ENCODE data around the gene EFCAB6.
"Not testable (repeated sequence)": the region's sequence is repeated elsewhere in the genome, so short reads cannot be mapped to it uniquely, and the experiment has no call there.

EFCAB6 gene

DNA sequence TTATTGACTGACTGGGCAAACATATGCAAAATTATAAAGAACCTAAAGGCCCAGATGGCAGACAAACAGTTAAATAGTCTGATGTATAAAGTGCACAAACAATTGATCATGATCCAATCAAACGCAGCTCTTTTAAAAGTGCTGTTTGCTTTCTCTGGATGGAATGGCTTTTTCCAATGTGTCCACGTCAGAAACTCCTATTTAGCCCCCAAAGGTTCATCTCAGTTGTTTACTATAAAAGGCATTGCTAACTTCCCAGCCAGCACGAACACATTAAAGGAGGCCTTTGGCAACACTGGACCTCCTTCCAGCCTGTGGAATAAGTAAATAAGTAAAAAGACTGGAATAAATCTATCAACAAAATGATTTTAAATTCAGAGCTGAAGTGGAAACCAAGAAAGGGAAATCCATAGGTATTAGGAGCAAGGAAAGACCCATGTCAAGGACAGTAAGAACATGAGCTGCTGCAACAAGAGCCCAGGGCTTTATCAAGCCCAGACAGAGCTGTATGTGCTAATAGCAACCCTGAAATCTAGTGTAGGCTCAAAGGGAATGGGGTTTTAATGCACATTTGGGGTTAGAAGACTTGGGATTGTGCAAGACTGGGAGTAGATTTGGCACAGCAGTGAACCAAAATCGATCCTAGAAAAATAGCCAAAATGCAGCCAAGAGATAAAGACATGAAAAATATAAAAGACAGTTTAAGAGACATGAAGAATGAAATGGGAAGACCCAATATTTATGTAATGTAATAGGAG is 105.4 kb downstream of the EFCAB6 start:
- no peak for DNase-seq (ENCODE audit: low read depth)

DNA sequence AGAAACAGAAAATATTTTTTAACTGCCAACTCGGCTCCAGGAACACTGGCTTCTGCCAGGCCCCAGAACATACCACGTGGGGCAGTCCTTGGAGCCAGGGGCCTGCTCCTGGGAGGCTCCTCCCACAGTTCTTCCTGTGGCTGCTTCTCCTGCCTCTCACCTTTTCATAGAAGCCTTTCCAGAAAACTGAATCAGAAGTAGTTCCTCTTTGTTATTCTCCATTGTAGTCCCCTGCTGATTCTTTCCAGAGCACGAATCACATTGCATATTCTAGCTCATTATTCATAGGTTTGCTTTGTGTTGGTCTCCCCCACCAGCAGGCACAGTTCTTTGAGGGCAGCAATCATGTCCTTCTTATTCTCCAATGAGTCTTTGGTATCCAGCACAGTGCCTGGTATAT is 106.0 kb downstream of the EFCAB6 start:
- DNase-seq (ENCODE audit: low read depth) = no peak

DNA sequence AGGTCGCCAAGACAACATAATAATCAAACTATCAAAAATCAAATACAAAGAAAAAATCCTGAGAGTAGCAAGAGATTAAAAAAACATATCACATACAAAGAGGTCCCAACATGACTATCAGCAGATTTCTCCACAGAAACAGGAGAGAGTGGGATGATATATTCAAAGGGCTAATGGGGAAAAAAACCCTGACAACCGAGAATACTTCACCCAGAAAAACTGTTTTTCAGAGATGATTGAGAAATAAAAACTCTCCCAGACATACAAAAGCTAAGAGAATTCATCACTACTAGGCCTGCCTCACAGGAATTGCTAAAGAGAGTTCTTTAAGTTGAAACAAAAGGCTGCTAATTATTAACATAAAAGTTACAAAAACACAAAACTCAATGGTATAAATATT is 108.1 kb downstream of the EFCAB6 start:
- DNase-seq (ENCODE audit: low read depth) = no peak

DNA sequence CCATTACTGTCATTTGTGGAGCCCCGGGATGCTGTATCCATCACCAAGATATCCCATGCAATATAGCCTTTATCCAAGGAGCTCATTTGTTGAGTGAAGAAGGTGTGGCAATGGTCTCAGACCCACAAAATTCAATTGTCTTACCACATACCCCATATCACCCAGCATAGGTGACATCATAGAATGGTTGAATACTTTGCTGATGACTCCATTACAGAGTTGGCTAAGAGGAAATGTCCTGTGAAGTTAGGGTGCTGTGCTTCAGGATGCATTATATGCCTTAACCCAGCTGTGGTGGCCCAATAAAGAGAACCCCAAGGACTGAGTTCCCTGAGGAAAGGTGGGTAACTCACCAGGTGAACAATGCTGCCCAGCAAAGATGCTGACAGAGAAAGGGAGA is 113.7 kb downstream of the EFCAB6 start:
- DNase-seq (ENCODE audit: low read depth) = no peak

DNA sequence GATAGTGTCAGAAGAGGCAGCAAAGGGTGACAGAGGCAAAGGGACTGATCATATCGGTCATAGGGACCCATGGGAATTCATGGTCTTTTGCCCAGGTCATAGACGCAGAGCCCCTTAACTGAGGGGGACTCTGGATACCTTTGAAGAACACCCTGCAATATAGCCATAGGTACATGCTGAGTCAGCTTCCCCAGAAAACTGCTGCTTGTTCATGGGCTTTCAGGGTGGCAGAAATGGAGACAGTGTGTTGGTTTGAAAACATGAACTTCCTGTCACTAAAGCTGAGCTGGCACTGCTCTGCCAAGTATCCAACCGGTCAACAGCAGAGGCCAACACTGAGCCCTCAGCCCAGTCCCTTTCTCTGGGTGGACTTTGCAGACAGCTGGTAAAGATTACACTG is 114.2 kb downstream of the EFCAB6 start:
- no peak for DNase-seq (ENCODE audit: low read depth)

DNA sequence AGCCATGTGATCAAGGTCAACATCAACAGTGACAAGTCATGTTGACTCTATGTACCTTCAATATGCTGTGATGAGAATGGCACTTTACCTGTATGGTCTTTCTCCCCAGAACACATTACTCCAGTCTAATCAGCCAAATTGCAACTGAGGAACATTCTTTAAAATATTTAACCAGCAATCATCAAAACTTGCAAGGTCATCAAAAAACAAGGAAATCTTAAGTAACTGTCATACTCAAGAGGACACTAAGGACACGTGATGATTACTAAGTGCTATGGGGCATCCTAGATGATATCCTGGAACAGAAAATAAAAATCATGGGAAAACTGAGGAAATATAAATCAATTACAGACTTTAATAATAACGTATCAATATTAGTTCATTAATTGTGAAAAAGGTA is 118.9 kb downstream of the EFCAB6 start:
- no peak for DNase-seq (ENCODE audit: low read depth)

DNA sequence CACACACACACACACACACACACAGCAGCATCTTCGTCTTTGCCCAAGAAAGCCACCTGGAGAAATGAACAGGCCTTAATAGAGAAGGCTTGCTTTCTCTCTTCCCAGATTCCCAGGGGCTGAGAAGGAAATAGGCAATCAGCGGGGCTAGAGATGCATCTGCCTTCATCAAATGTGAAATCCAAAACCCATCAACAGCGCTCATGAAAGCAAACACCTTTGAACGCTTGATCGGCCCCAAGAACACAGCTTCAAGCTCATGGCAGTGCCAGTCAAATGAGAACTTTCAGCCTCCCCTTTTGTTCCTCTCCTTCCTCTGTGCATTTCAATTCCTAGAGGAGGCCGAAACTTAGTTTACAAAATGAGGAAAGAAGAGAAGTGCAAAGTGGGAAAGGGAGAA is 122.7 kb downstream of the EFCAB6 start:
- no peak for DNase-seq (ENCODE audit: low read depth)

DNA sequence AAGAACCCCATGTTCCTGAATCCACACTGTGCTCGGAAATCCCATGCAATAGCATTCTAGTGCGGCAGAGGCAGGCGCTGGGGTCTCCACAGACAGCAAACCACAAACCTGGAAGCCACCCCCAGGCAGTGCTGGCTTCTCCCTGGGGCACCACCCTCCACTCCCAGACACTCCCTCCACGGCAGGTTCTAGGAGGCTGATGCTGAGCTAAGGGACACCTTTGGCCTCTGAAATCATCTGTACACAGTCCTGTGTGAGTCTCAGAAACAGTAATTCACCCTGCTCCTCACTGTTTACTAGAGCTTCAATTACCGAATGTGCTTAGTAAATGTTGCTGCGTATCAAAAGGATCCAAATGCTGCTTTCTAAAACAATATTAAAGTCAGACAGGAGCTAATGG is 129.3 kb downstream of the EFCAB6 start:
- DNase-seq (ENCODE audit: low read depth) = no peak

DNA sequence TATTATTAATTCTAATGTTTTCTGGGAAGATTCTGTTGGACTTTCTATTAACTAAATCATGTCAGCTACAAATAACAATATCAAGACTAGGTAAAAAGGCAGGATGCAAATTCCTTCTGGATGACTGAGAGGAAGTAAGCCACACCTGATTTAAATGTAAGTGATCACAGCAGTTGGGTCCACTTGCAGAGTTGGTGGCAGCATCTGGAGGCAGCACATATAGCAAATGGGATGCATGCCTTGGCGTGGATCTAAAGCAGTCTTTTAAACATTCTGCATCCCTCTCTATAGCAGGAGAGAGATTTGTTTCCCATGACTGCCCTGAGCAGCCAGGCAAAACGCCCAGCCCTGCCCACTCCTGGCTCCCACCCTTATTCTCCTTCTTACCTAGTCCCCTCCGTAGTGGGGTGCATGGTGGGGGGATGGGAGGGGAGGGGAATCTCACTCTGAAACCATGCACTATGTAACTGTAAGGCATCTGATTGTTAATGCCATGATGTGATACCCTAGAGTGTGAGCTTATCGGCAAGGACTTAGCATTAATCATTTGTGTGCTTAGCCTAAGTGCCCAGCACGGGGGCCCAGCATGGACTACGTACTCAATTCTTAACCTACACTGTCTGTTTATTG is 130.3 kb downstream of the EFCAB6 start:
- DNase-seq (ENCODE audit: low read depth) = no peak

DNA sequence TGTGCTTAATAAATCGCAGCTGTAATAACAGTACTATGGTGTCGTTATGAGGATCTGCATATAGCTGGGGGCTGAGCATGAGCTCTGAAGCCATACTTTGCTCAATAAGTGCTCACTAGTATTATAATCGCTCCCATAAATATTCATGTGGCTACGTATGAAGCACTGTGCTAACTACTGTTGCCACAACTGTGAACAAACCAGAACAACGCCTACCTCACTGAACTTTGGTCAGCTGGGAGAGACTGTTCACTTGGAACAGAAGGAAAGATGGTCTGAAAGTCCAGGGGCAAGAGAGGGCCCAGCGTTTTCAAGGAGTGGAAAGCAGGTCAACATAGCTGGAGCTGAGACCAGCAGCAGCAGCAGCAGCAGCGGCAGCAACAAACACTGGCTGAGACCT is 141.6 kb downstream of the EFCAB6 start:
- no peak for DNase-seq (ENCODE audit: low read depth)

DNA sequence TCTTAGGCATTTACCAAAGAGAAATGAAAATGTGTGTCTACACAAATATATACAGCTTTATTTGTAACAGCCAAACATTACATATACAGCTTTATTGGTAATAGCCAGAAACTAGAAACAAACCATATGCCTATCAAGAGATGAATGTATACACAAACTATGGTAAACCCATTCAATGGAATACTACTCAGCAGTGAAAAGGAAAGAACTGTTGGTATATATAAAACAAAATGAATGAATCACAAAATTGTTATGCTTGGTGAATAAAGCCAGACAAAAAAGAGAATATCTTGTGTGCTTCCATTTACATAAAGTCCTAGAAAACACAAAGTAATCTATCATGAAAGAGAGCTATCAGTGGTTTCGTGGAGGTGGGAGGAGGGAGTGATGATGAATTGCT is 142.9 kb downstream of the EFCAB6 start:
- DNase-seq (ENCODE audit: low read depth) = no peak

DNA sequence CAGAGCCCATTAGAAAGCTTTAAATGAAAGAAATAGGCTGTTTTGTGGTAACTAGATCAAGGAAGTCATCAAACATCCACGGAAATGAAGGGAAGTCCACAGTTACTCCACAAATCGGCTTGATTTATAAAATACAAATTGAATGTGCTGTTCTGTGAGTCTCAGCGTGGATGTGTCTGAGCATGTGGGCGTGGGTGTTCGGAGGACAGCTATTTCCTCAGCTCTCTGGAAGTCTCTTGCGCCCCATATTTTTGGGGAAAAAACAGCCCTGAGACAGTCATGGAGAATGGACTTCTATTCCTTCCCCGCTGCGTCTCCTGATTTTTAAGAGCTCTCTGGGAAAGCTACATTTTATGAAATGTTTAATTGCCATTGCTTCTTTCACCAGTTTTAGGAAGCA is 144.4 kb downstream of the EFCAB6 start:
- no peak for DNase-seq (ENCODE audit: low read depth)

DNA sequence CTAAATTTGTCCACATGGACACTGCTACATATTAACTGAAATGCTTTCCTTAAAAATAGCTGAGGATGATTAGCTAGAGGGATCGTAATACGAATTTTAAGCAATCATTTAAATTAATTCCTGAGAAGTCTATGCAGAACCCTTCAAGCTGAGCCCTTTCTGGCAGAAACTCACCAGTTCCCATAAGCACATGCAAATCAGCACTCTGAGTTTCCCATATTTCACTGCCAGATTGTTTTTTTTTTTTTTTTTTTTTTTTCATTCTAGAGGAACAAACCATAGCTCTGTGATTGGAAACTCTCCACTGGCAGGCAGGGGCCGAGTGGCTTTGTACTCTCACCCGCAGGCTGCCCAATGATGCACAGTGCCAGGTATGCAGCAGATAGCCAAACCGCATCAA is 145.6 kb downstream of the EFCAB6 start:
- DNase-seq (ENCODE audit: low read depth) = no peak

DNA sequence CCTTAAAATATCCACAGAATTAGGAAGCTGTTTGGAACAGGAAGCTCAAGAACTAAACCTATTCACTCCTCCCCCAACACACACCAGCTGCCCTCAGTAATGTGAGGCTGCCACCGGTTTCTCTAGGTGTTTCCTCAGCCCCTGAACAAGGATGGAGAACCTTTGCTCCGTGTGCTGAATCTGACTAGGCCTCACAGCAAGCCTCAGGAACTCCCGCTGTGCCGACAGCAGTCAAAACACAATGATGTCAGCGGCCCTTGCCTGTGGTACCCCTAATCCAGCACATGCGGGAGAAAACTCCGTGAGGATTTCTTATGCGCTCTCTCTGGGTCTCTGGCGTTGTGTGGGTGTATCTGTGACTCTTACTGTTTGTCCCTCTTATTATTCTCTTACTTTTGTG is 153.3 kb downstream of the EFCAB6 start:
- no peak for DNase-seq (ENCODE audit: low read depth)

DNA sequence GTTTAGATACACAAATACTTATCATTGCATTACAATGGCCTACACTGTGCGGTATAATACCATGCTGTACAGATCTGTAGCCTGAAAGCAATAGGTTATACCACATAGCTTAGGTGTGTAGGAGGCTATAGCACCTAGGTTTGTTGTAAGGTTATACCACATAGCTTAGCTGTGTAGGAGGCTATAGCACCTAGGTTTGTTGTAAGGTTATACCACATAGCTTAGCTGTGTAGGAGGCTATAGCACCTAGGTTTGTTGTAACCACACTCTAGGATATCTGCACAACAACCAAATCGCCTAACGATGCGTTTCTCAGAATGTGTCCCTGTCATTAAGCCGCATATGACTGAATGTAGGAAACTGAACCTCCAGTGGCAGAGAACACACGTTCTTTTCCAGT is 155.5 kb downstream of the EFCAB6 start:
- not testable (repeated sequence) for DNase-seq (ENCODE audit: low read depth)

DNA sequence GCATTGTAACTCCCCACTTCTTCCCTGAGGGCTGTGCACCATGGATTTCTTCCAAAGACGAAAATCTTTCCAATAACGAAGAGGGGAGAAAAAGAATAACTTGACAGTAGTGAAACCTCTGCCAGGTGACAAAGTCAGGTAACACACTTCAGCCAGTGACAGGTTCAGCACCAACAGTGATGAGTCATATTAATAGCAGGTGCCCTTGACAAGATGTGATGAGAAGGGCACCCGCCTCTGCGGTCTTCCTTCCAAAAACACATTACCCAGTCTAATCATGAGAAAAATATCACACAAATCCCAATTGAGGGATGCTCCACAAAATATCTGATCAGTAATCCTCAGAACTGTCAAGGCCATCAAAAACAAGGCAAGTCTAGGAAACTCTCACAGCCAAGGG is 157.8 kb downstream of the EFCAB6 start:
- no peak for DNase-seq (ENCODE audit: low read depth)

DNA sequence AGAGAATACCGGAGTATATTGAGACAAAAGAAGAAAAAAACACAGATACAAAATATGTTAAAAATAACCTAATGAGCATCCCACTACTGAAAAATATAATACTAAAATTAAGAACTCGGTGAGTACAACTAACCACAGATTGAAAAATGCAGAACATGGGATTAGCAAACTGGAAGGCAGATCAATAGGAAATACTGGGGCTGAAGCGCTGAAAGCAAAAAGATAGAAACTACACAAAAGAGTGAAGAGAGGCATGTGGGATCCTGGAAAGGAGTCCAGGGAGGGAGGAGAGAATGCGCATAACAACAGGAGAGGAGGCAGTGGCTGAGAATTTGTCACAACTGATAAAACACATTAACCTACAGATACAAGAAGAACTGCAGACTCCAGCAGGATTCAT is 159.3 kb downstream of the EFCAB6 start:
- no peak for DNase-seq (ENCODE audit: low read depth)

DNA sequence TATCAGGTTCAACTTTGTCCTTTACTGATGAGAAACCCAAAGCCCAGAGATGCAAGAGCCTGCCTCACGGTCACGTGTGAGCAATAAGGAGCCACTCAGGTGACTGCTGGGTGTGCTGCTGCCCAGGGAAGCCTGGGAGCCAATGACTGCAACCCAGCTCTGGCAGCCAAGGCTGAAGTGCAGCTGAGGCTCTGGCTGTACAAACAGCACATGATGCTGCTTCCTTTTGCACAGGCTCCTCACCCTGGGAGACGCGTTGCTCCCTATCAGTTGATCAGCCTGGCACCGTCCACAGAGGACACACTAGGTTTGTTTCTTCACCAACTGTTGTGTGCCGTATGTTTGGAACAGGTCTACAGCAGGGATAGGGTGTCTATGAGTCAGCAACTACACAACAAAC is 168.7 kb downstream of the EFCAB6 start:
- no peak for DNase-seq (ENCODE audit: low read depth)

DNA sequence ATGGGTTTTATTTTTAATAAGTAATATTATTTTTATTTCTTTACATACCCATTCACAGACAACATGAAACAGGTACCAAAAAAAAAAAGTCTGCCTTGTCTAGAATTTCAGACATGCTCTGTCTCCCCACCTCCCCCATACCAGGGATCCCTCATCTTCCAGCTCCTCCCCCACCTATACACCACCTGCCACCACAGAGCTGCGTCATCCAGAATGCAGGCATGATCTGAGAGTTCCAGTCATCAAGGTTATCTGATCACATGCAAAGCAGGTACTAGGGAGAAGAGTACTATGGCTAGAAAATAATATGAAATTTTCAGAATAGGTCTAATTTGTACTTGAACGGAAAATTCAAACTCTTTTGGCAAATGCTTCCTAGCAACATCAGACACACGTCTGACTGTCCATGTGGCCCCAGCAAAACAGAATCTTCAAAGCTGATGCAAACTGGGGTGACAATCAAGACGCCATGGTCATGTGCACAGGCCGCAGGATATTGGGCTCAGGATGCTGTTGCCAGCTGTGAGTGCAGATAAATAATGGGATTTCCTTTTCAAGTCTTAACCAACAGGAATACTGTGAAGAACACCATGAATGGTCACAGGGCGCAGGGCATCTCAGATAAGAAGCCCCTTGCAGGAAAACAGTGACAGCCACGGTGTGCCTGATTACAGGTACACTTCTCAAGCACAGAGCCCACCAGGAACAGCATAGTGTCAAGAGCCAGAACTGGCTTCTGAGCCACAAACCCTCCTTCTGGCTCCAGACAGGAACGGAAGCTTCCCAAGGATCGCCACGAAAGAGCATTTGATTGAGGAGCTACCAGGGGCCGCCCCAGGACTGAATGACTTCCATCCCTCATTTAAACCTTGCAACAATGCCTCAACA is 169.5 kb downstream of the EFCAB6 start:
- no peak for DNase-seq (ENCODE audit: low read depth)

DNA sequence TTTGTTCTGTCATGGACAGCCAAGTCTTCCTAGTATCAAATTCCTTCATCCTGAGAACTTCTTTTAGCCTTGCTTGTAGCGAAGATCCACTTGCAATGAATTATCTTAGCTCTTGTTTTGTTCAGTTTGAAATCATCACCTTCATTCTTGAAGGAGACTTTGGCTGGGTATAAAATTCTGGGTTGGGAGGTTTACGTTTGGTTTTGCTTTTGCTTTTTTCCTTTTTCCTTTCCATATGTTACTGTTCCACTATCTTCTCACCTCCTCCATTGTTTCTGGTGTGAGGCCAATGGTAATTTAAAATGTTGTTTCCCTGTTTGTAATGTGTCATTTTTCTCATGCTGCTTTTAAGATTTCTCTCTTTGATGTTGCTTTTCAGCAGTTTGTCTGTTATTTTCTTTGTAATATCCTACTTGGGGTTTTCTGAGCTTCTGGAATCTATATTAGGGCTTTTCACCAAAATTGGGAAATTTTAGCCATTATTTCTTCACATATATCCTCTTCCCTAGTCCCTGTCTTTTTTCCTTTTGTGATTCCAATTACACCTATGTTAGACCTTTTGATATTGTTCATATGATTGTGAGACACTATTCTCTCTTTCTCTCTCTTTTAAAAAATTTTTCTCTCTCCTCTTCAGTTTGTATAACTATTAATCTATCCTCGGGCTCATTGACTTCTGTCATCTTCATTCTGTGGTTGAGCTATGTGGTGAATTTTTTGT is 172.7 kb downstream of the EFCAB6 start:
- no peak for DNase-seq (ENCODE audit: low read depth)

DNA sequence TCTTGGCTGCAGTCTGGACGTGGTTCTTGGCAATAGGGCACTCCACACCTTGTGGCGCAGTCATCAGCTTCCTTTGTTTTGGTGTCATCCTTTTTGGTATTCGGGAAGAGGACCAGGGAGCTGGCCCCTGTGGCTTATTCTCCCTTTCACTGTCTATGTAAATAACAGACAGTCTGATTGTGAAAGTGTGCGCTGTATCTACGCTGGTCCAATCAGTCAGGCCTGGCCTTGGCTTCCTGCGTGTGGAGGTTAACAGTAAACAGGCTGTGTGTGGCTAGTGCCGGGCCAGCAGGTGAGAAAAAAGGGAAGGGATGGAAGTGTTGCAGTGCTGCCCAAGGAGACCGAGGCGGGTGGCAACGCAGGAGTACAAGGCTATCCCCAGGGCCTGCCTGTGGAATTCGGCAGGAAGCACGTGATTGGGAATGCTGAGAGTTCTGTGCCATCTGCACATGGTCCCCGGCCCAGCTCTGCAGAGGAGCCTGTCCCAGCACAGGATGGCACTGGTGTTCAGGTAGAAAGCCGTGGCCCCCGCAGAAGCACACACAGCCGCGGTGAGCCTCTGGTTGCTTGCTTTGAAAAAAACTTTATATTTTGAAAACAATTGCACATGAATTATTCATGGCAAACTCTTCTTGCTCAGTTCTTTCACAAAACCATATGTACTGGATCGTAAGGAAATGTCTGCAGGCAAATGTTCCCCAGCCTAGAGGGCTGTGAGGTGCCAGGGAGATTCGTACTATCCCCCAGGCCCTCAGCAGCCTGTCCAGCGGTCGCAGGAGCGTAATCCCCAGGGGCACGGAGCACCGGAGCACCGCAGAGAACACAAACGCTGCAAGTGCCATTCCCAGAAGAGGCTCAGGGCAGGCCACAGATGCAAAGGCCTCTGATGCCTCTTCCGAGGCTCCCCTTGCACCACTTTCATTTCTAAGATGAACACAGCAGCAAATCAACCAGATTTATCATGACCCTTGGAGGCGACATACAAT is 174.5 kb downstream of the EFCAB6 start:
- DNase-seq (ENCODE audit: low read depth) = no peak
